Lower leg skin (tissue), 3 donors: ENCODE results near the gene CNKSR3.

Experiments
- CTCF ChIP-seq, 3 donors: fragments of 450-650 bp; IDR thresholded peaks; one replicate each; pipeline ENCODE4 v1.5.1; 2016; ENCODE audit warnings: antibody characterized with exemption in 3 of 3, mild to moderate bottlenecking in 3 of 3, moderate library complexity in 2 of 3
- POLR2A ChIP-seq, 2 donors: fragments of 450-650 bp; IDR thresholded peaks; one replicate each; pipeline ENCODE4 v1.6.1; 2016 to 2017; ENCODE audit warnings: antibody characterized with exemption in 2 of 2, mild to moderate bottlenecking in 1 of 2, moderate library complexity in 1 of 2

DNA sequence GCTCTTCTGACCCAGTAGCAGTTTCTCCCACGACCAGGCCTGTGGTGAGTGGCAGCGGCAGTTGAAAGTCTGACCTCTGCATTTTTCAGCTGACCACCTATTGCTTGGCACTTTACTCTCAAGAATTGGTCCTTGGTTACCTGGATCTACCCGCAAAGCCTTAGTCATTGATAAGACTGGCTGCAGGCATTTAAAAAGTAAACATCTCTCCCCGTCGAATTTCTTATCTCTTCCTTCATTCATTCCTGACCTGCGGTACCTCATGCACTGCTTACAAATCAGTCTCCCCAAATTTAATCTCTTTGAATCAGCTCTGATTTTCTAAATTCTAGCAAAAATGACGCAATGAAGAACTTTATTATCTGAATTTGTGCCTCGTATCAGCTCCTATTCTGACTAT is 127.7 kb downstream of the CNKSR3 start:
- TF ChIP-seq CTCF (IDR thresholded peaks at IDR 0.05) (no peak), POLR2A (IDR thresholded peaks at IDR 0.05) (no peak)
